ENCODE results near the gene OTX1.
"Not testable (repeated sequence)": the region's sequence is repeated elsewhere in the genome, so short reads cannot be mapped to it uniquely, and the experiment has no call there.

GRCh38 chr2:63019686-63020085 lies 30.9 kb upstream of the OTX1 start:
- not testable (repeated sequence) for TF ChIP-seq CTCF (IDR thresholded peaks at IDR 0.05); EZH2 (IDR thresholded peaks at IDR 0.05; ENCODE audit: borderline replicate concordance, insufficient read depth, low read depth, low read length, poor library complexity, severe bottlenecking)

Data from B cell (primary cell).